SK-N-MC (cell line): Measurements from ENCODE around the gene GCSAM.

Source experiments
- DNase-seq: peaks from one replicate; pipeline ENCODE4 v3.0.0-alpha.2; 2011; ENCODE audit warnings: low read depth, low spot score
- H3K27ac ChIP-seq: fragments of 200-600 bp; sonication (generic); 2 replicates; pipeline ENCODE4 v1.5.1; 2016; ENCODE audit warnings: mixed run types
- H3K36me3 ChIP-seq: fragments of 200-600 bp; sonication (generic); 2 replicates; pipeline ENCODE4 v1.6.1; 2017; ENCODE audit warnings: antibody characterized with exemption, low read length, mixed read lengths; ENCODE audit not compliant: insufficient read depth
- H3K4me3 ChIP-seq: fragments of 200-600 bp; sonication (generic); 2 replicates; pipeline ENCODE4 v1.5.1; 2016
- H3K9ac ChIP-seq: fragments of 200-600 bp; sonication (generic); 2 replicates; pipeline ENCODE4 v1.8.0; 2017; ENCODE audit warnings: mixed run types, mixed read lengths; ENCODE audit not compliant: insufficient read length
- H3K9me3 ChIP-seq: fragments of 200-600 bp; sonication (generic); 2 replicates; pipeline ENCODE4 v1.6.1; 2017; ENCODE audit warnings: low read depth, mild to moderate bottlenecking, antibody characterized with exemption, low read length, moderate library complexity, mixed read lengths
- EZH2 ChIP-seq: fragments of 200-600 bp; sonication (generic); IDR thresholded peaks from one replicate; pipeline ENCODE4 v1.6.1; 2017; ENCODE audit warnings: antibody characterized with exemption
- FOXP2 ChIP-seq: optimal IDR thresholded peaks from 2 replicates; pipeline ENCODE3; 2011; ENCODE audit warnings: mild to moderate bottlenecking, moderate library complexity; ENCODE audit not compliant: insufficient read depth; ENCODE audit errors: extremely low read length, control extremely low read depth
- POLR2AphosphoS5 ChIP-seq: IDR thresholded peaks from 2 replicates; pipeline ENCODE4 v1.6.1; 2012; ENCODE audit warnings: mild to moderate bottlenecking, low read depth, low read length, borderline replicate concordance

The GCSAM gene

DNA sequence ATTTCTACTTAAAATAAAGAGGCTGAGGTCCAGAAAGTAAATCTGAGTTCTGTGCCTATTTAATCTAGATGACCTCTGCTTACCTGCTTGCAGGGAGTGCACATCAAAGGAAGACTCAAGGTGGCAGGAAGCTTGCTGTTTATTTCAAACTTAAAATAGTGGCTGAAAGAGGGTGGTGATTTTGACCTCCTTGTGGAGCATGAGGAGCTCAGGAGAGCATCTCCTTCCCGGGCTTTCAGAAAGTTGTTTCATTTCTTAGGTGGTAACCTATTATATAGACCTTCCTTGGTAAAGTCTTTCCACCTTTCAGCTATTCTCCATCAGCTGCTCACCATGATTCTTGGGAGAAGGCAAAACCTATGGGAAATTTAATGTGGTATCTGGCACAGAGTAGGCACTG lies 494 bp downstream of the GCSAM start:
- no peak overlapping the region for H3K9ac ChIP-seq
- no peaks in the 10 kb centered on the region for H3K9me3 ChIP-seq
- DNase-seq = no peak
- TF ChIP-seq FOXP2 (no peak), POLR2AphosphoS5 (no peak), EZH2 (no peak)
- H3K27ac ChIP-seq = no peak overlapping the region
- H3K4me3 ChIP-seq = no peak overlapping the region
- H3K36me3 ChIP-seq = no peaks in the 10 kb centered on the region

DNA sequence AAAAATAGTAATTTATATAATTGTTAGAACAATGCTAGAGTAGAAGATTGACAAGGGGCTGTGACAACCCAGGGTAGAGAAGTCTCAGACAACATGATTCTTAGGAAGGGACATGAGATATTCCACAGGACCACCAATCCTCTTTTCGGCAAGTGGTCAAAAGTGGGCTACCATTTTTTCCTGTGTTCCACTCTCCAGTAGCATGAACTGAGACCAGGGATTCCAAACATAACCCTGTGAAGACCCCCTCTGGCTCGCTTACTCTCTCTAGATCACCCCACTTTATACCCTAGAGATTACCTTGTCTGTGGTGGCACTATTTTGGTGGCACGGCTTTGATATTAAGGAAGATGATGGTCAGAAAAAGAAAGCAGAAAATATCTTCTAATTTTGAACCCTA lies 960 bp downstream of the GCSAM start:
- TF ChIP-seq FOXP2 = no peak
- no peak for TF ChIP-seq EZH2
- TF ChIP-seq POLR2AphosphoS5 = no peak
- no peak for DNase-seq
- Histone ChIP-seq H3K27ac (no peak overlapping the region), H3K4me3 (no peak overlapping the region), H3K9ac (no peak overlapping the region), H3K36me3 (no peaks in the 10 kb centered on the region), H3K9me3 (no peaks in the 10 kb centered on the region)

DNA sequence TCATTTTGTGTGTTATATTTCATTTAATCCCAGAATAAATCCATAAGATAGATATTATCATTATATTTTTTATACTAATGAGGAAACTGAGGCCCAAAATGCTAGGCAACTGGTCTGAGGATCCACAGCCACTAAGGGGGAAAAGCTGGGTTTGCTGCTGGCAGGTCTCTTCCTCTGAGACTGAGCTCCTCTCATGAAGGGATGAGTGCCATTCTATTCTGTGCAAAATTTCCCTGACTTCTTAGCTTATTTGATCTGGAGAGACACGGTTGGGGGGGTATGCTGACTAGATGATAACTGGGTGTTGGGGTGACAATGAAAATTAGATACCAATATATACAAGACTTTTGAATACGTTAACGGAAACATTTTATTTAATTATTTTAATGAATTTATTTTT lies 1.9 kb downstream of the GCSAM start:
- no peak overlapping the region for H3K9ac ChIP-seq
- H3K9me3 ChIP-seq = no peaks in the 10 kb centered on the region
- no peaks in the 10 kb centered on the region for H3K36me3 ChIP-seq
- no peak for TF ChIP-seq EZH2
- no peak for TF ChIP-seq FOXP2
- no peak for TF ChIP-seq POLR2AphosphoS5
- H3K27ac ChIP-seq = no peak overlapping the region
- H3K4me3 ChIP-seq = no peak overlapping the region
- no peak for DNase-seq

DNA sequence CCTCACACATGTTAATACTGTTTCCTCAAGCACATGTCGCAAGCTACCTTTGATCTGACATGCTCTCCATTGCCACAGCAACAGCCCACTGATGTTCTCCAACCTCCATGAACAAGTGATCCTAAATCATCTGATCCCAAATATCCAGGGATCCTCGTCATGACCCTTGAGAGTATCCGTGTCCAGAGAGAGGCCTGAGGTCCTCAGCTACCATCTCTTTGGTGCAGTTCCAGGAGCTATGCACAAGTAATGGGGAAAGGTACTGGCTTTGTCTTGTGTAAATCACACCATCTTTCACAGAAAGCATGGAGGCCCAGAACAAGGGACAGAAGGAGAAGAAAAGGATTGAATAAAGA lies 2.4 kb downstream of the GCSAM start:
- Histone ChIP-seq H3K27ac (no peak overlapping the region), H3K9ac (no peak overlapping the region), H3K36me3 (no peaks in the 10 kb centered on the region), H3K4me3 (no peak overlapping the region), H3K9me3 (no peaks in the 10 kb centered on the region)
- DNase-seq = no peak
- no peak for TF ChIP-seq FOXP2
- no peak for TF ChIP-seq EZH2
- no peak for TF ChIP-seq POLR2AphosphoS5

DNA sequence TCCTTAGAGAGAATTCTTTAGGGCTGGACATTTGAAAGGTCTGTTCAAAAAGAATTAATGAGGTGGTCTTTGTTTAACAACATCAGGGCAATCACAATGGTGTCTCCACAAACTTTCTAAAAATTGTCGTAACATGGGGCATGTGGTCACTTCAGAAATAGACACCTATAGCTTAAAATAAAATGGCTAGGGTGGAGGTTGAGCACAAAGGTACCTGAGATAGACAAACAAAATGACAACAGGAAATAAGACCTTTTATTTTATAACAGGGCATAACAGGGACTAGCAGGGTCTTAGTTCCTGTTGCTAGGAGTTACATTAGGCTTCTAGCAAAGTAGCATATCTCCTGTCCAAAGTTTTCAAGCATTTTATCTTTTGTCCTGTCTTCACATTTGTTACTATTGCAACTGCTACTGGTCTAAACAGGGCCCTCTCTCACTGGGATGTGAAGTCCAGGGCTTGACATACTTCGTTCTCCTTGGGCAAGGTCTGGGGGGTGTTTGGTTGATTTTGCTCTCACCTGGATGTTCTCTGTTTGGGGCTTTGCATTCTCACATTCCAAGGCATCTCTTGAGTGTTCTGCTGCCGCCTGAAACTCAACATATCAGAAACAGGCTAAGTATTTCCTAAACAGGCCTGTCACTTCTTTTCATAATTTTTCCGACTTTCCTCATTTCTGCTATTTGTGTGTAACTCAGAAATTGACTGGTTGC lies 3.0 kb downstream of the GCSAM start:
- Histone ChIP-seq H3K27ac (no peak overlapping the region), H3K9me3 (no peaks in the 10 kb centered on the region), H3K4me3 (no peak overlapping the region), H3K36me3 (no peaks in the 10 kb centered on the region), H3K9ac (no peak overlapping the region)
- TF ChIP-seq EZH2 (no peak), POLR2AphosphoS5 (no peak), FOXP2 (no peak)
- DNase-seq = no peak

DNA sequence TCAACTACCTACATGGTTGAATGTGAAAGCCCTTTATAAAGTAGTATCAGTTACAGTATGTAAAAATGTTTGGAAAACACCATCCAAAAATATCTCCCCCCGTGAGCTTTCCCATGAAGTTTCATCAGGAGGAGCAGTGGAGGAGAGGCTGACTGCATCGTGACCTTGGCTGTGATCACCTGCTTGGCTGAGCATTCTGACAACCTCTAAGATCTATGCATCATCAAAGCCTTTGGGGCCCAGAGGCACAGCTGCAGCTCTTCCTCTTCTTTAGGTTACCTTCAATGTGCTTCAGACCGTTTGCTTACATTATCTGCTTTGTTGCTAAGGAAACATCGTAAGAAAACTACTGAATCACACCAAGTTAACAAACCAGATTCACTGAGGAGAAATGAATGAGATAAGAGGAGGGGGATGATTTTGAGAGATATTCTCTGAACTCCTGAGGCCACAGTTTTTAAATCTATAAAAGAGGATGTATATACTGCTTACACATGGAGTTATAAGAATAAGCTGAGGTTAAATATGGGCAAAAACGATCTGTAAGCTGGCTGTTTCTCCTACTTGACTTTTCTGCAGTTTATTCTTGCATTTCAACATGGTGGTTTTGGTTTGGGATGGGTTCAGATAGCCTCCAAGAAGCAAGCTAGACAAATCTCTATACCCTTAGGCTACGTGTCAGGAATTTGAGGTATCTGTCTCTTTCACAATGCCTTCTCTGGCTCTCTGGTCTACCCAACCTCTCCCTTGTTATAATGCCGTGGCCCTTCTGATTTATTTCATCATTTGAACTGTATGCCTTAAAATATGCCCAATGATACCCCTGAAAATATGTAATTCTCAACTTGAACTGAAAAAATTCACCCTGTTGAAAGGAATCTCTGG lies 4.0 kb downstream of the GCSAM start:
- no peak for DNase-seq
- no peaks in the 10 kb centered on the region for H3K36me3 ChIP-seq
- no peak overlapping the region for H3K27ac ChIP-seq
- TF ChIP-seq FOXP2 (no peak), EZH2 (no peak), POLR2AphosphoS5 (no peak)
- H3K4me3 ChIP-seq = no peak overlapping the region
- no peaks in the 10 kb centered on the region for H3K9me3 ChIP-seq
- H3K9ac ChIP-seq = no peak overlapping the region

DNA sequence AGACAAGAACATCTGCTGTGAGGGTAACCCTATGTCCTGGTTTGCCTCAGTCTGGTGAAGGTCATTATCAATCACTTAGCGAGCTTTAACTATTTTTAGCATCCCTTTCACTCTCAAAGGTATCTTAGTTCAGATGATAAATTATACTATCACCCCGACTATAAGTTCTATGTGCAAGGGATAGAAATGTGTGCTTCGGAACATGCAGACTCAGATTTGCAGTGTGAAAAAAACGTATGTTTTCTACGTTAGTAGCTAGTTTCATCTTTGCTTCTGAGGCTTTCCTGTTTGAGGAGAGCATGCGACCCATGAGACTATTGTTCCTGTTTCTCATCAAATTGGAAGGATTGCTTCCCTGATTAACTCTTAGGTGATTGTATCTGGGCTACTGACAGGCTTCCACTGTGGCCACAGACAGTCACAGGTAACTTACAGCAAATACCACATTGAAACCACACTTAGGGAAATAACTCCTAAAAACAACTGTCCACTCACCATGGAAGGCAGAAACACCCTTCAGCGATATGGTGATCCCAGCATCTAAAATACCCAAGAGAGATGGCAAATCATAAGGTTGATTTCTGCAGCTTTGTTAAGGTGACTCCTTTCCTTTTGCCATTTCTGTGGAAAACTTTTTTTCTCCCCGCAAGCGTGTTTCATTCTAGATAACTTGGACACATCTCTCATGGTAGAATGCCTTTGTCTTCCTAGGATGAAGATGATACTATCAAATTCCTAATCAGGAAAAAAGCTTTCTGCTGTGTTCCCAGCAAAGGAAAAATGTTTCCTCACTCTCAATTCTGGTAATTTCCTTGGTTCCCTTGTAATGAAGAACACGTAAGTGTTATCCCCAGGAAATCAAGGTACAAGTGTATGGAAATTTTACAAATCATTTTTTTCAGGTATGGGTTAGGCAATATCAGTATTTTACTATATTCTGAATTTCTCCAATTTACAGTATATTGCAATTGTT lies 5.2 kb downstream of the GCSAM start:
- TF ChIP-seq FOXP2 (no peak), EZH2 (no peak), POLR2AphosphoS5 (no peak)
- no peak overlapping the region for H3K27ac ChIP-seq
- H3K4me3 ChIP-seq = no peak overlapping the region
- H3K9ac ChIP-seq = no peak overlapping the region
- no peak for DNase-seq
- no peaks in the 10 kb centered on the region for H3K9me3 ChIP-seq
- no peaks in the 10 kb centered on the region for H3K36me3 ChIP-seq

DNA sequence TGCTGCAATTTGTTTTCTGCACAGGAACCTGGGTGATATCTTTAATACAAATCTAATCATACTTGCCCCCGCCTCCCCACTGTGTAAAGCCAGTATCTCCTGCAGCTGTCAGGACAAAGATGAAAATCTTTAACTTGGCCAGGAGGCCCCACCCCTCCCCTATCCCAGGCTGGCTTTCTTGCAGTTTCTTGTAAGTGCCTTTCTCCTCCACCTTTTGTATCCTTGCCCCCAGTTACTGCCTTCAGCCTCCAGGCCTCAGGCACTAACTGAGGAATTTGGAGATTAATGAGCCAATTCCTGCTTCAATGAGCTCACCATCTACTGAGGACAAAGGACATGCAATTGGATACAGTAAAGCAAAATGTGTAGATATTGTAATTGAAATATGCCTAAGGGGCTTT lies 6.5 kb downstream of the GCSAM start:
- TF ChIP-seq POLR2AphosphoS5 (no peak), FOXP2 (no peak), EZH2 (no peak)
- peak overlapping the region; percentile 55 for H3K4me3 ChIP-seq
- H3K36me3 ChIP-seq = no peaks in the 10 kb centered on the region
- no peaks in the 10 kb centered on the region for H3K9me3 ChIP-seq
- H3K27ac ChIP-seq = peak overlapping the region; percentile 68
- DNase-seq = peak; percentile 52
- H3K9ac ChIP-seq = peak overlapping the region; percentile 35
